ENCODE results near the gene OPCML. TPM values are rescaled to one million over a fixed set of nuclear protein-coding genes. Genes with fewer than 3 reads are reported as not detected.

OPCML gene
- total and polyA plus RNA-seq, 4 donors: under 0.01 to 0.01 TPM; not detected in 2

GRCh38 chr11:132631989-132632388, 900.3 kb downstream of the OPCML start:
- Histone ChIP-seq H3K9ac (ENCODE audit: low read depth in 1 of 2, low read length in 2 of 2) (no peak overlapping the region), H3K27me3 (ENCODE audit: control insufficient read depth in 4 of 4, insufficient read depth in 4 of 4, low read length in 3 of 4) (no peaks in the 10 kb centered on the region), H3K36me3 (ENCODE audit: control insufficient read depth in 4 of 4, insufficient read depth in 3 of 4, low read depth in 1 of 4, low read length in 3 of 4) (no peaks in the 10 kb centered on the region), H3K4me3 (ENCODE audit: low read depth in 1 of 3, low read length in 3 of 3) (no peak overlapping the region), H3K27ac (ENCODE audit: low read depth in 1 of 2, low read length in 2 of 2) (no peak overlapping the region), H3K4me1 (ENCODE audit: control insufficient read depth in 4 of 4, insufficient read depth in 4 of 4, low read length in 3 of 4) (no peaks in the 10 kb centered on the region), H3K9me3 (ENCODE audit: control insufficient read depth in 4 of 4, low read length in 3 of 4) (no peaks in the 10 kb centered on the region)
- TF ChIP-seq TAF1 (conservative IDR thresholded peaks at IDR 0.05): no peak
- TF ChIP-seq REST (IDR thresholded peaks at IDR 0.05): no peak
- TF ChIP-seq RXRA (IDR thresholded peaks at IDR 0.05): no peak
- TF ChIP-seq CTCF (IDR thresholded peaks at IDR 0.05; ENCODE audit: low read depth, low read length, missing input control): no peak
- TF ChIP-seq EGR1 (IDR thresholded peaks at IDR 0.05; ENCODE audit: low read depth in 2 of 2): no peak
- TF ChIP-seq ZBTB33 (IDR thresholded peaks at IDR 0.05): no peak
- no peak for TF ChIP-seq FOXA2 (IDR thresholded peaks at IDR 0.05)
- no peak for TF ChIP-seq HNF4A (conservative IDR thresholded peaks at IDR 0.05)
- TF ChIP-seq FOXA1 (IDR thresholded peaks at IDR 0.05): no peak
- no peak for TF ChIP-seq ATF3 (IDR thresholded peaks at IDR 0.05)
- TF ChIP-seq HNF4G (IDR thresholded peaks at IDR 0.05): no peak
- no peak for TF ChIP-seq YY1 (IDR thresholded peaks at IDR 0.05)
- no peak for TF ChIP-seq MAX (IDR thresholded peaks at IDR 0.05)
- no peak for TF ChIP-seq NR2F2 (IDR thresholded peaks at IDR 0.05)
- TF ChIP-seq GABPA (IDR thresholded peaks at IDR 0.05 in 1 of 2, conservative IDR thresholded peaks at IDR 0.05 in 1 of 2): no peak
- TF ChIP-seq RAD21 (IDR thresholded peaks at IDR 0.05): no peak
- no peak for TF ChIP-seq JUND (IDR thresholded peaks at IDR 0.05)
- no peak for TF ChIP-seq SP1 (IDR thresholded peaks at IDR 0.05)
- WGBS: 88% methylated on average over 4 of the region's 4 CpGs
- DNase-seq (ENCODE audit: low spot score): no peak
